NCI-H2171 (cell line): ENCODE results near the gene GAS2L1.

Experiments
- DNase-seq: peaks from one replicate; lab custom pipeline; 2025; lab: John Stamatoyannopoulos, UW

Gene GAS2L1

DNA sequence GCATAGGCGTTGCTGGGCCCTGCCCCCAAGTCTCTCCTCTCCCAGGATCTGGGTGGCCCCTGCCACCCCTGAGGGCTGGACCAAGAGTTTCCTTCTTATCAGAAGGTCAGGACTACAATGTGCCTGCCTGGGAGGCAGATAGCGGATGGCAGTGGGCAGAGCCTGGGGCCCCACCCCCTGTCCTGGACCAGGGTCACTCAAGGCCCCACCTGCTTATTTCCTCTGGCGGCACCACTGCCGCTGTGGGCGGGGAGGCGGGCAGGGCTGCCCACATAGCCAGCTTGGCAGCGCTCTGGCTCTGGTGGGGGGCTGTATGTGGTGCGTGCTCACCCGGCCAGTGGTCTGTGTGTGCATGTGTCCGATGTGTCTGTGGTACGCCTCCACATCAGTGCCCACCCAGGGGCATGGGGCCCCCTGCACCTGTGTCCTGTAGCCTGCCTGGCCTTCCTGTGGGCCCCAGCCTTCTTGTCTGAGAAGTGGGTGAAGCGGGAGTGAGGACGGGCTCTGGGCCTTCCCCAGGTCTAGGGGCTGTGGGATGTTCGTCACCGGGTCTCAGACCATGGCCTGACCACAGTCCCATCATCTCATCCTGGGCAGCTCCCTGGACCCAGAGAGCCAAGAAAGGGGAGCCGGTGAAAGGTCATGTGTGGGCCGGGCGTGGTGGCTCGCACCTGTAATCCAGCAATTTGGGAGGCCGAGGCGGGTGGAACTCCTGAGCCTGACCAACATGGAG, 3.0 kb downstream of the GAS2L1 start:
- no peak for DNase-seq

DNA sequence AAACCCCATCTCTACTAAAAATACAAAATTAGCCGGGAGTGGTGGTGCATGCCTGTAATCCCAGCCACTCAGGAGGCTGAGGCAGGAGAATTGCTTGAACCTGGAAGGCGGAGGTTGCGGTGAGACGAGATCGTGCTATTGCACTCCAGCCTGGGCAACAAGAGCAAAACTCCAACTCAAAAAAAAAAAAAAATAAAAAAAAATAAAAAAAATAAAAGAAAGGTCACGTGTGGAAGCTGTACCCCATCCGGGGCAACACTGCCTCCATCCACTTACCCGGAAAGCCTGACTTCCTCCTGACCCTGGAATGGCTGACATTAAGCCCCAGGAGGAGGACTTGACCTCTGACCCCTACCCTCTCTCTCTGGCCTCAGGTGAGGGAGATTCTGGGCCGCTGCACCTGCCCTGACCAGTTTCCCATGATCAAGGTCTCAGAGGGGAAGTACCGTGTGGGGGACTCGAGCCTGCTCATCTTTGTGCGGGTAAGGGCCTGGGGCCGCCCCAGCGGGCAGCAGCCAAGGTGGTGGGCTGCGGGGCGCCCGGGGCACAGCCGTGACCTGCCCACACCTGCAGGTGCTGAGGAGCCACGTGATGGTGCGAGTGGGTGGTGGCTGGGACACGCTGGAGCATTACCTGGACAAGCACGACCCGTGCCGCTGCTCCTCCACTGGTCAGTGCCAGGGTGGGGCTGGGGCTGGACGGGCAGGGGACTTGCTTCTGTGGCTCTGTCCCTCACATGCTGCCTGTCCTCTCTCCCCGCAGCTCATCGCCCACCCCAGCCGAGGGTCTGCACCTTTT, 3.8 kb downstream of the GAS2L1 start:
- no peak for DNase-seq

DNA sequence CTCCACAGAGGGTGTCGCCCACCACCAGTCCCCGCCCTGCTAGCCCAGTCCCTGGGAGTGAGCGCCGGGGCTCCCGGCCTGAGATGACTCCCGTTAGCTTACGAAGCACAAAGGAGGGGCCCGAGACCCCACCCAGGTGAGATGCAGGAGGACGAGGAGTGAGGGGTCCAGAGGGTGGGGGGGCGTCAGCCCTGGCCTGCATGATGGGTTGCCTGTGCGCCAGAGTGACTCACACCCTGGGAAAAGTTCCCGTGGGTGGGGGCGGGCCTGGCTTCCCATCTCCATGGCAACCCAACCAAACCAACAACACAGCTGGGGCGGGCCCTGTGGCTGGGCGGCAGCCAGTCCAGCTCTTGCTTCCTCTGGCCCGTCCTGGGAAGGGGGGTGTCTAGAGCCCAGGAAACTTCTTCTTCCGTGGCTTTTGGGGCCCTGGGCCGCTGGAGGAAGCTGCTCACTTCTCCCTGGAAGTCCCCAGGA, 4.5 kb downstream of the GAS2L1 start:
- peak; percentile 15 for DNase-seq

DNA sequence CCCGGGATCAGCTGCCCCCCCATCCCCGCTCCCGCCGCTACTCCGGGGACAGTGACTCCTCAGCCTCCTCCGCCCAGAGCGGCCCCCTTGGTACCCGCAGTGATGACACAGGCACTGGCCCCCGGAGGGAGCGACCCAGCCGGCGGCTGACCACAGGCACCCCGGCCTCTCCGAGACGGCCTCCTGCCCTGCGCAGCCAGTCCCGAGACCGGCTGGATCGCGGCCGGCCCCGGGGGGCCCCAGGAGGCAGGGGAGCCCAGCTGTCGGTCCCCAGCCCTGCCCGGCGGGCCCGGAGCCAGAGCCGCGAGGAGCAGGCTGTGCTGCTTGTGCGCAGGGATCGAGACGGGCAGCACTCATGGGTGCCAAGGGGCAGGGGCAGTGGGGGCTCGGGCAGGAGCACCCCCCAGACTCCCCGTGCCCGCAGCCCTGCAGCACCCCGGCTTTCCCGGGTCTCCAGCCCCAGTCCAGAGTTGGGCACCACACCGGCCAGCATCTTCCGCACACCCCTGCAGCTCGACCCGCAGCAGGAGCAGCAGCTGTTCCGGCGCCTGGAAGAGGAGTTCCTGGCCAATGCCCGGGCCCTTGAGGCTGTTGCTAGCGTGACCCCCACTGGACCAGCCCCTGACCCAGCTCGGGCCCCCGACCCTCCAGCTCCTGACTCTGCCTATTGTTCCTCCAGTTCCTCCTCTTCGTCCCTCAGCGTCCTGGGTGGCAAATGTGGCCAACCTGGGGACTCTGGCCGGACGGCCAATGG, 5.2 kb downstream of the GAS2L1 start:
- DNase-seq, result no peak

DNA sequence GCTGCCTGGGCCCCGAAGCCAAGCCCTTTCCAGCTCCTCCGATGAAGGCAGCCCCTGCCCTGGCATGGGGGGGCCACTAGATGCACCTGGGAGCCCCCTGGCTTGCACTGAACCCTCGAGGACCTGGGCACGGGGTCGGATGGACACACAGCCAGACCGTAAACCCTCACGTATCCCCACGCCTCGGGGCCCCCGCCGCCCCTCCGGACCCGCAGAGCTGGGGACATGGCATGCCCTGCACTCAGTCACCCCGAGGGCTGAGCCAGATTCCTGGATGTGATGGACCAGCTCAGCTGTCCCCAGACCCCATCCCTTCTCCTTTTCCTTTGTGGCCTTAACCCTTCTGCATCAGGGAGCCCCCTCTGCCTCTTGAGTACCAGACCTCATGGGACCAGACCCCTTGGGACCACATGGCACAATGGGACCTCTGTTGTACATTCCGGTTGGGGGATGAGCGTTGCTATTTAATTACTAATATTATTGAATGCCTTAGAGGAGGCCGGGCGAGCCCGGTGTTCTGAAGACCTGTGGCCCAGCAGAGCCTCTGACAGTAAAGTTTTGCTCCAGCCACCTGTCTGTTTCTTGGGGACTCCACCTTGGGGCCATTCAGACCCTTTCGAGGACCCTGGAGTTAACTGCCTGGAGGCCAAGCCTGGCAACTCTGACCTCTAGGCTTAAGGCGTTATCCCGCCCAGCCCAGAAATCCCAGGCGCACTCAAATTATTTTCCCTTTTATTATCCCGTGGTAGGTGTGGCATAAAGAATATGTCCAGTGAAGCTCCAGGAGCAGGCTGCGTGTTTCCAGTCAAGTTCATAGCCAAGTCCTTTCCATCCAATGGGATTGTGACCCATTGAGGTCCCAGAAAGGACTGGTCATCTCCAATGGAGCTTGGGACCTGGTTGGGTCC, 6.0 kb downstream of the GAS2L1 start:
- no peak for DNase-seq

DNA sequence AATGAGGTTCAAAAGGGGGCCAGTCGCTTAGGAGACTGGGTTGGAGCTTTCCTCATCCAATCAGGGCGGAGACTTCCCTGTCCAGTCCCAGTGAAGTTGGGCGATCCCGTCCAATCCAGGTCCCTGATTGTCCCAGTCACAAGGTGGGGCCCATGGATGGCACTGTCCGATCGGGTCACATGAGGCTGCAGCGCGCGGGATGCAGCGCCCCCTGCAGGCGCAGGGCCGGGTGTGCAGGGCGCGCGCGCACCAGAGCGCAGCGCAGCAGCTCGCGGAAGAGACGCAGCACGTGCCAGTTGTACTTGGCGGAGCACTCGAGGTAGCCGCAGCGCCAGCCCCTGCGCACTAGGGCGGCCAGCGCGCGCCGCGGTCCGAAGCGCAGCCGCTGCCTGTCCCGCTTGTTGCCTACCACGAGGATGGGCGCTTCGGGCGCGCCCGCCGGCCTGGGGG, 6.7 kb downstream of the GAS2L1 start:
- no peak for DNase-seq

DNA sequence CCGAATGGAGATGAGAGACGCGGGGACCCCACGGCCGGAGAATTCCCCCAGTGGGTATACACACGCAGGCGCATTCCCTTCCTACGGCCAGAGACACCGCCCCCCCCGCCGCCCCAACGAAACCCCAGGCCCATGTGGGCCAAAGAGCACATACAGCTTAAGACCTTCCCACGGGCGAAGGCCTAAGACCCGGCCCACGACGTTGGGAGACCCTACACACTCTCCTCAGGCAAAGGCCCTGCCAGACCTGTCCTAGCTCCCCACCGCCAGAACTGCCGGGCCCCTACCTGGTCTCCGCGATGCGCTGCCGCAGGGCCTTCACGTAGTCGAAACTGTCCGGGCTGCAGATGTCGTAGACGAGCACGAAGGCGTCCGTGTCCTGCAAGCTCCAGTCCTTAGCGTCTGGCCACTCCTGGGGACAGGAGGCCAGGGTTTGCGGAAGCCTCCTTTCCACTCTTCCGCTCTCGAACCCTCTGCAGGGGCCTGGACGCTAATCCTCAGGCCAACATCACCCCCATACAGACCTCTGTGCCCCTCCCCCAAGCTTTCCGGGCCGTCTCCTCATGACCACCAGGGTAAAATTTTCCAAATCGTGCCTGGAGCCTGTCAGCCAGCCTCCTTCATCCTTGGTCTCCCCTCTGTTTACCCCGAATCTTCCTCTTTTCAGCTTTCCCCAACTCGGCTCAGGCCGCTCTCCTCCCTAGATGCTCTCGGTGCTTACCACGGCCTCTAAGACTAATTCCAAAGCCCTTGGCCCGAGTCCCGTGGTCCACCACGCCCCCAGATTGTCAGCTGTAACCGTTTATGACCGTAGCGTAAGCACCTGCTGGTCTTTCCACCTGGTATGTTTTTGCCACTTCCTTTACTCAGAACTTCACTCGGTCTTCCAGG, 7.4 kb downstream of the GAS2L1 start:
- DNase-seq, result no peak

DNA sequence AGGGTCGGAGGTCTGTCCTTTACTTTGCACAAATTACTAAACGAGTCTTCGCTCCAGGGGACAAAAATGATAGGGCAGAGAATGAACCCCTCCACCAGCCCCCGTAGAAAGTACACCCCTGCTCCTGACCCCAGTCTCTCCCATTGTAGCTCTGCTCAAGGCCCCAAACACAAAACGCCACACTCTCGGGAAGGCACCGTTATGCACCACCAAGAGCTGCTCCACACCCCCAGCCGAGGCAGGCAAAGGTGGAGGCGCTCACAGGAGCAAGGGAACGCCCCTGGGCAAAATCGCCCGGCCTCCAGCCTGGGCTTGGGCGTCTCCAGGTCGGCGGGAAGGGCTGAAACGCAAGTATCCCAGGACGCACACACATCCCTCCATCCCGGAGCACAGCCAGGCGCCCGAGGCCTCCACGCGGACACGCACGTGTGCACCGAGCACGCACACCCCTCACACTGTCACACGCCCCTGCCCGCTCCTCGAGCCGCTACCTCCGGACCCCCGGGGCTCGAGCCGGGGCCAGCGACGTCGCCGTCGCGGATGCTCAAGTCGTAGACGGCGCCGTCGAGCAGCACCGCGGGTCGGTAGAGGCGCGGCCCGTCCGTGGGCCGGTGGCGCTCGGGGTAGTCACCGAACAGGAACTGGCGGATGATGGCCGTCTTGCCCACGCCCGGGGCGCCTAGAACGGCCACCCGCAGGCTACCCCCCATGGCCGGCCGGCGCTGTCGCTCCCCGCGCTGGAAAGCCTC, 8.3 kb downstream of the GAS2L1 start:
- DNase-seq, result no peak

DNA sequence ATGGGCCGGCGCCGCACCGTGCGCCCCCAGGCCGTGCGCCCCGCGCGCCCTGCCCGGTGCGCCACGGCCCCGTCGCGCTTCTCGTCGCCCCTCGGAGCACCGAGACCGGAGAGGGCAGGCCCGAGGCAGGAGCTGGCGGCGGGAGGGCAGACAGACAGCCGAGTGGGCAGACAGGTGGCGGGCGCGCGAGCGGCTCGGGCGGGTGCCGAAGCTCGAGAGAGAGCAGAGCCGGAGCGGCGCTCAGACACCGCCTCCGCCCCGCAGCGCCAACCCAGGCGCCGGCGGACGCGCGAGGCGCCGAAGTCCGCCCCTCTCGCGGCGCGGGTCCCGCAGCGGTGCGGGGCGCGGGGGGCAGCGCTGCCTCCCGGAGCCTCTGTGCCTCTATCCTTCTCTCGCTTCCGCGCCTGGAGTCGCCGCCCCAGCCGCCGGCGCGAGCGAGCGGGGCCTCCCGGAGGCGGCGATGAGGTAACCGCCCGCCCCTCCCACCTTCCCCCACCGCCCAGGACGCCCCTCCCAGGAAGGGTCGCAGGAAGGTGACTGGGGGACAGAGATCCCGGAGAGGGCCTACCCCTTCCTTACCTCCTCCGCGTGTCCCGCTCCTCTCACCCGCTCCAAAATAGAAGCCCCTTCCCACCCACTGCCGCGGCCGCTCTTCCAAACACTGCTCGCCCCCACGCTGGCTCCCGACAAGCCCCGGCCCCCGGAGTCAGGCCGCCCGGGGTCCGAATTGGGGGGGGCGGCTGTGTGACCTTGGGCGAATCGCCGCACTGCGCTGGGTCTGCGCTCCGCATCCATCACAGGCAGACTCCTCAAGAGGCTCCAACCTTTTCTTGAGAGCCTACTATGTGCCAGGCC, 9.1 kb downstream of the GAS2L1 start, which contains the start of gene RASL10A:
RASL10A (minus strand) TSS at position 412 of the 855 bp plus-strand sequence. CDS start 451 bp downstream, outside the sequence.
- DNase-seq, result peak; percentile 22

DNA sequence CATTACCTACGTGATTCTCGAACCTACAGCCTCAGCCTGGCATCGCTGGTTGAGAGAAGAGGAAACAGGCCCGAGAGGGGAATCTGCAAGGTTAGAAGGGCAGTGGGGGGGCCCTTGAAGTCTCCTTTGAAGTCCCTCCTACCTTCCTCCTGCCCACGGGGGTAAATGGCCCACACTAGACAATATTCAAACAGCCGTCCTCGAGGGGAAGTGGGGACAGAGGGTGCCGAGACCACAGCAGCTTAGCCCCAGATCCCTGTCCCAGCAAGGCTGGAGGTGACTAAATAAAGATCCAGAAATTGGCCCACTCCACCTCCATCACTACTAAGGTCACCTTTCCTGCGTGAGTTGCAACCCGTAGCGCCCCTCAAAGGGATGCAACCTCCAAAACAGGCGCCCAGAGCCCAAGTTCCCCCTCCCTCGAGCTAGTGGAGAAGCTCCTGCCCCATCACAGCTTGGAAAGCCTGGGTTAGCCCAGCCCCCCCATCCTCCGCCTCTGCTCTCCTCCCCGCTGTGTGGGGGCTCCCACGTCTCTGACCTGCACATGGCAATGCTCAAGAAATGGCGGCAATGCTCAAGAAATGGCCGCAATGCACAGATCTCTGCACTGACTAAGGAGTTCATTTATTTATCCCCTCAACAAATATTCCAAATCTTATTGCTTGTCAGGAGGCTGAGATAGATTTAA, 9.8 kb downstream of the GAS2L1 start:
- DNase-seq, result no peak

DNA sequence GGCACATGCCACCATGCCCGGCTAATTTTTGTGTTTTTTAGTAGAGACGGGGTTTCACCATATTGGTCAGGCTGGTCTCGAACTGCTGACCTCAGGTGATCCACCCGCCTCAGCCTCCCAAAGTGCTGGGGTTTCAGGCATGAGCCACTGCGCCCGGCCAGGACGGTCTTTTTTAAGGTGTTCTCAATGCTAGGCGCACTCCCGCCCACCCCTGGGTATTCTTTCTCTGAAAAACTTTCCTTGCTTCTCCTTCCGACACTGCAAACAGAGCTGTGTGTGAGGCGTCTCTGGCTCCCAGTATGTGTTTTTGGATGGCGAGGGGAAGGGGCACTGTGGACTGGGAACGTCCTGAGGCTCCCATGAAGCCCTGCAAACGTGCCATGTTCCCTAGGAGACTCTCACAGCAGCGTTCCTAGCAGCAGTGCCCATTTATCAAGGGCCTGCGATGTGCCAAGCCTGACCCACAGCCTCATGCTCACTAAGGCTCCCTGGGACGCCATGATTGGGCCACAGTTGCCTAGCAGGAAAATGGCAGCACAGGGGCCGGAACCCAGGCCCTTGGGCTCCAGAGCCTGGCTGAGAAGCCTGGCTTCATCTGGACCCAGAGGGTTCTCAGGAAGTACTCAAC, 11.5 kb downstream of the GAS2L1 start:
- DNase-seq, result no peak

DNA sequence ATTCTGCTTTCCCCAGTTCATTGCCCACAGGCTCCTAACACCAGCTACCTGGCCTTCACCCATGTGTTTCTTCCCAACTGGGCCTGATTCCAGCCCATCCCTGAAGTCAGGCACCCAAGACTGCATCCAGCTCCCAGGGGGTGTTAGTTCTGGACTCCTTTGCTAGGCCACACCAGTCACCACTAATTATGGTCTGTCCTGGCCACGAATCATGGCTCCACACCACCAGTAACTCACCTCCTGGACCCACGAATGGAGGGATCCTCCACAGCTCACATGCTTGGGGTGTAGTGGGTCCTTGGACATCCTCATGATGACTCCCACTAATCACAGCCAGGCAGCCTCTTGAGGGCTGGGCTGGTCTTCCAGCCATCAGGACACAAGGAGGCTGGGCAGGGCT, 12.6 kb downstream of the GAS2L1 start:
- no peak for DNase-seq

DNA sequence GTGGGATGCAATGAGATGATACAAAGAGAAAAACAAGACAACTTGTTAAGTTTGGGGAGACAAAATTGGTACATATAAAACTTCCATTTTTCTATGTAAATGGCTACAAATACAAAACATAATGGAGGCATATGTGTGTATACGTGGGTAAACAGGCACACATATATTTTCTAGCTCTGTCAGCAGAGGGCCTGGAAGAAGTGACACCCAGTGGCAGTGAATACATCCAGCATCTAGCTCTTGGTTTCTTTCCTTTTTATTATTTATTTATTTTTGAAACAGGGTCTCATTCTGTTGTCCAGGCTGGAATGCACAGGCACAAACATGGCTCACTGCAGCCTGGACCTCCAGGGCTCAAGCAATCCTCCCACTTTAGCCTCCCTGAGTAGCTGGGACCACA, 14.1 kb downstream of the GAS2L1 start:
- DNase-seq, result no peak

DNA sequence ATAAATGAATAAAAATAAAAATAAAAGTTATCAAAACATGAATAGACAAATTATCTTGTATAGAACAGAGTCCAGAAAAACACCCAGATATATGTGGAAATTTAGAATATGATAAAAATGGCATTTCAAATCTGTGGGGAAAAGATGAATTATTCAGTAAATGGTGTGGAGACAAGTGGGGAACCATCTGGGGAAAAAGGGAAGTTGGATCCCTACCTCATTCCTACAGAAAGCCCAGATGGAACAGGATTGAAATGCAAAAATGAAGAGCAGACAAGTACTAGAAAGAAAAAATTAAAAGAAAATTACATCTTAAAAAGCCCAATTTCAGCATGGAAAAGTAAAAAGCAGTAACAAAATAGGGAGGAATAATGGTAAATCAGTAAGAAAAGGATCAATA, 17.2 kb downstream of the GAS2L1 start:
- DNase-seq, result no peak

DNA sequence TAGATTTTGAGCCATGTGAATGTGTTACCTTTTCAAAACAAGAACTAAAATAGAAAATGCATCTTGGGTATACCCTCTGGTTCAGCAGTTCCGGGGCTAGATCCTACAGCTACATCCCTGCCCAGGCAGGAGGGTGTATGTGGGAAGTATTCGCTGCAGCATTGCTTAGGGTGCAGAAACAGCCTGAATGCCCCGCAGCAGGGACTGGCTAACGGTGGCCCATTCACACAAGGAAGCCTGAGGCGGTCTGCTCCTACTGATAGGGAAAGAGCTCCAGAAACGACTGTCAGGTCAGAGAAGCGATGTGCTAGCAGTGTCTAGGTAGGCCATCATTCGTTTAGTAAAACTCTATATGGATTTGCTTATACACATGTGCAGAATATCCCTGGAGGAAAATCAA, 18.9 kb downstream of the GAS2L1 start:
- DNase-seq, result no peak

DNA sequence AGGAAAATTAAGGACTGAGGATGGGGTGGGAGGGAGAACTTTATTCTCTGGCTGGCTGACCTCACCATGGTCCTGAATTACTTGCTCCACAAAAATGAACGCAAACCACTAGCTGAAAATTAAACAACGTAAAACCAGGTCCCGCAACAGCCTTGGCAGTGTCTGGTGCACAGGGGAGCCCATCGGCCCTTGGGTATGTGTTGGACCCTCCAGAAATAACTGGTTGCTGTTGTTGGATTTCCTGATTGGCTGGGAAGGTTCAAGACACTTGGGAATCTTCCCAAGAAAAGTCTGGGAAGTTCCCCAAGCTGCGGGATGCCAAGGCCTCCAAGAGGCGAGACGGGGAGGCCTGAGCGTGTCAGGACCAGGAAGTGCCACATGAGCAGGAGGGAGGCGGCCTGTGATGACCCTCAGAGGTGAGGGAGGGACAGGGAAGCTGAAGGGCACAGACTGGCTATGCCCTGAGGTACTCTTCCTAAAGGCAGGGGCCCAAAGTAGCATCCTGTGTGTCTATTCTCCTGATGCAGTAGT, 19.4 kb downstream of the GAS2L1 start:
- no peak for DNase-seq

DNA sequence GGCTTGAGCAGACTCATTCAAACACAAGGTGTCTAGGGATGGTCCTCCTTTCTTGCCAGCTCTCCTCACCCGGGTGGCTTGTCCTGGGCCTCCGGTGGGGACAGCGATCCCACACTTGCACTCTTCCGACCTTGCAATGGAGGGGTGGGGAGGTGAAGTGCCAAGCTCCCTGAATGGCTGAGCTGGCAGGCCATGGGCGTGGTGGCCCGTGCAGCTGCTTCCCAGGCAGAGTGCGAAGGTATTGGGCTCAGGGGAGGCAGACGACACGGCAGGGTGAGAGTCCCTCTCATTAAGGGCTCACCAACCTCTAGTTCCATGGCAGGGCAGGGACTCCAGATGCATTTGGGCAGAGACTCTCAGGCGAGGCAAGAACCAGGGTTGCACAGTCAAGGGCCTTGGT, 20.0 kb downstream of the GAS2L1 start:
- no peak for DNase-seq
